SK-N-MC (cell line): Measurements from ENCODE around the gene WDR11.

Source experiments
- EZH2 ChIP-seq: fragments of 200-600 bp; sonication (generic); IDR thresholded peaks from one replicate; pipeline ENCODE4 v1.6.1; 2017; ENCODE audit warnings: antibody characterized with exemption
- POLR2AphosphoS5 ChIP-seq: IDR thresholded peaks from 2 replicates; pipeline ENCODE4 v1.6.1; 2012; ENCODE audit warnings: mild to moderate bottlenecking, low read depth, low read length, borderline replicate concordance

DNA sequence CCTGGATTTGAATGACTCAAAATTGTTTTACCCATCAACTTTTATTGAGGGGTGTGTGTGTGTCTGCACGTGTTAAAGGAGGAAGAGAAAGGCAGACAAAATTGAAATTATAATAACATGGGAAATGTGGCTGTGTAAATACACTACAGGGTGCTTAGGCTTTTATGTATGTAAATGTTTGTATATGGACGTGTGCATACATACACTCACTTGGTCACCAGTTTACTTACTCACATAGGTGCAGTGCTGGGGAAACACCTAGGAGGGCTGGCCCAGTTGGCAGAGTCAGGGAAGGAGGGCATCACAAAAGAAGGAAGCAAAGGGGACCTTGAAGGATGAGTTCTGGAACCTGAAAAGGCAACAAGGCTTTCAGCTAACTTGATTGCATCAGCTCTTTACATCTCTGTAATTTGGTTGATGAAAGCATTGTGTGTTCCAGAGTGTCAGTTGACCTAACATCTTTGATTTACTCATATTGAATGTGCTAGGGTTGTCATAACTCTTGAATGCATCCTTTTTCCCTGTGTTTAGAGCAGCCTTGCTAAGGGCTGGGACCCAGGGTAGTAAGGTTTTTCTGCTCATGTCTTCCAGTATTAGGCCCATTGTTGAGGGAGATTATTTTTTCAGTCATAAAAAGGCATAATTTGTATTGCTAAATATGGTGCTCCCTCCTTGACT lies 10.2 kb downstream of the WDR11 start:
- TF ChIP-seq POLR2AphosphoS5 = no peak
- TF ChIP-seq EZH2 = no peak
